Skeletal muscle satellite cell (primary cell): ENCODE data around the gene PHB1.

ENCODE experiments used
- H3K27me3 ChIP-seq: 2 replicates; pipeline ENCODE4 v1.7.0; 2013; ENCODE audit warnings: low read length; ENCODE audit not compliant: control insufficient read depth, insufficient read depth
- H3K36me3 ChIP-seq: 2 replicates; pipeline ENCODE4 v1.7.0; 2013; ENCODE audit warnings: mild to moderate bottlenecking, control low read depth, low read length; ENCODE audit not compliant: insufficient read depth
- H3K4me1 ChIP-seq: 2 replicates; pipeline ENCODE4 v1.7.0; 2013; ENCODE audit warnings: low read length; ENCODE audit not compliant: control insufficient read depth, insufficient read depth
- H3K4me2 ChIP-seq: 2 replicates; pipeline ENCODE4 v1.7.0; 2013; ENCODE audit warnings: mild to moderate bottlenecking, low read length
- H3K4me3 ChIP-seq: 2 replicates; pipeline ENCODE4 v1.7.0; 2013; ENCODE audit warnings: low read length
- H3K9ac ChIP-seq: 2 replicates; pipeline ENCODE4 v1.7.0; 2013; ENCODE audit warnings: mild to moderate bottlenecking, low read depth, low read length, moderate library complexity
- H3K9me3 ChIP-seq: replicated peaks from 2 replicates; pipeline ENCODE4 v1.7.0; 2013; ENCODE audit warnings: mild to moderate bottlenecking, control low read depth, low read length

PHB1 gene

GRCh38 chr17:49452201-49452600 is 37.5 kb upstream of the PHB1 start:
- H3K36me3 ChIP-seq = no peaks in the 10 kb centered on the region
- no peak overlapping the region for H3K4me3 ChIP-seq
- no peak overlapping the region for H3K9ac ChIP-seq
- peaks cover 11% of the 10 kb centered on the region for H3K27me3 ChIP-seq
- no peaks in the 10 kb centered on the region for H3K9me3 ChIP-seq
- H3K4me2 ChIP-seq = no peak overlapping the region
- H3K4me1 ChIP-seq = peaks cover 8% of the 10 kb centered on the region

- Histone ChIP-seq H3K27me3 (peaks cover 13% of the 10 kb centered on the region), H3K4me1 (peaks cover 5% of the 10 kb centered on the region), H3K4me2 (no peak overlapping the region), H3K4me3 (no peak overlapping the region), H3K36me3 (no peaks in the 10 kb centered on the region), H3K9me3 (no peaks in the 10 kb centered on the region), H3K9ac (no peak overlapping the region)
Observed at GRCh38 chr17:49450735-49451134, 36.1 kb upstream of the PHB1 start.

- Histone ChIP-seq H3K9ac (no peak overlapping the region), H3K27me3 (peaks cover 14% of the 10 kb centered on the region), H3K9me3 (no peaks in the 10 kb centered on the region), H3K4me3 (no peak overlapping the region), H3K4me1 (peaks cover 5% of the 10 kb centered on the region), H3K4me2 (no peak overlapping the region), H3K36me3 (no peaks in the 10 kb centered on the region)
Observed at GRCh38 chr17:49450181-49450580, 35.5 kb upstream of the PHB1 start.

- H3K36me3 ChIP-seq = no peaks in the 10 kb centered on the region
- no peak overlapping the region for H3K9ac ChIP-seq
- peaks cover 24% of the 10 kb centered on the region for H3K27me3 ChIP-seq
- no peak overlapping the region for H3K4me2 ChIP-seq
- H3K9me3 ChIP-seq = no peaks in the 10 kb centered on the region
- H3K4me3 ChIP-seq = no peak overlapping the region
- H3K4me1 ChIP-seq = no peaks in the 10 kb centered on the region
Observed at GRCh38 chr17:49447628-49448302, 33.1 kb upstream of the PHB1 start.

- Histone ChIP-seq H3K9ac (no peak overlapping the region), H3K4me1 (no peaks in the 10 kb centered on the region), H3K27me3 (peaks cover 35% of the 10 kb centered on the region), H3K36me3 (no peaks in the 10 kb centered on the region), H3K9me3 (no peaks in the 10 kb centered on the region), H3K4me3 (no peak overlapping the region), H3K4me2 (no peak overlapping the region)
Observed at GRCh38 chr17:49445591-49445990, 30.9 kb upstream of the PHB1 start.

GRCh38 chr17:49444384-49444783 is 29.7 kb upstream of the PHB1 start:
- Histone ChIP-seq H3K27me3 (peaks cover 35% of the 10 kb centered on the region), H3K9ac (no peak overlapping the region), H3K4me3 (no peak overlapping the region), H3K9me3 (no peaks in the 10 kb centered on the region), H3K36me3 (no peaks in the 10 kb centered on the region), H3K4me2 (no peak overlapping the region), H3K4me1 (peaks cover 10% of the 10 kb centered on the region)

GRCh38 chr17:49443862-49444261 is 29.2 kb upstream of the PHB1 start:
- Histone ChIP-seq H3K27me3 (peaks cover 39% of the 10 kb centered on the region), H3K9me3 (no peaks in the 10 kb centered on the region), H3K9ac (no peak overlapping the region)

GRCh38 chr17:49442041-49442440 is 27.4 kb upstream of the PHB1 start:
- Histone ChIP-seq H3K27me3 (peaks cover 49% of the 10 kb centered on the region), H3K4me3 (no peak overlapping the region), H3K4me1 (peaks cover 22% of the 10 kb centered on the region), H3K9ac (no peak overlapping the region), H3K4me2 (no peak overlapping the region), H3K9me3 (no peaks in the 10 kb centered on the region), H3K36me3 (no peaks in the 10 kb centered on the region)

More at GRCh38 chr17:49443862-49444261, 29.2 kb upstream of the PHB1 start:
- H3K4me2 ChIP-seq = no peak overlapping the region
- H3K36me3 ChIP-seq = no peaks in the 10 kb centered on the region
- no peak overlapping the region for H3K4me3 ChIP-seq
- H3K4me1 ChIP-seq = peaks cover 15% of the 10 kb centered on the region

- Histone ChIP-seq H3K36me3 (no peaks in the 10 kb centered on the region), H3K4me2 (no peak overlapping the region), H3K9ac (no peak overlapping the region), H3K4me1 (peaks cover 22% of the 10 kb centered on the region), H3K27me3 (peaks cover 47% of the 10 kb centered on the region), H3K9me3 (no peaks in the 10 kb centered on the region), H3K4me3 (no peak overlapping the region)
Observed at GRCh38 chr17:49441578-49441977, 26.9 kb upstream of the PHB1 start.

GRCh38 chr17:49440581-49440980 is 25.9 kb upstream of the PHB1 start:
- H3K4me1 ChIP-seq = peaks cover 22% of the 10 kb centered on the region
- H3K4me3 ChIP-seq = no peak overlapping the region
- no peaks in the 10 kb centered on the region for H3K9me3 ChIP-seq
- no peak overlapping the region for H3K4me2 ChIP-seq
- no peak overlapping the region for H3K9ac ChIP-seq
- no peaks in the 10 kb centered on the region for H3K36me3 ChIP-seq
- H3K27me3 ChIP-seq = peaks cover 41% of the 10 kb centered on the region

- Histone ChIP-seq H3K4me2 (no peak overlapping the region), H3K4me1 (peaks cover 22% of the 10 kb centered on the region), H3K9me3 (no peaks in the 10 kb centered on the region), H3K9ac (peak overlapping the region; percentile 49), H3K4me3 (no peak overlapping the region), H3K36me3 (no peaks in the 10 kb centered on the region), H3K27me3 (peaks cover 37% of the 10 kb centered on the region)
Observed at GRCh38 chr17:49439673-49440571, 25.2 kb upstream of the PHB1 start.
